HG02759 (cell line): Measurements from ENCODE around the gene SRGN.
"Not testable (repeated sequence)": the region's sequence is repeated elsewhere in the genome, so short reads cannot be mapped to it uniquely, and the experiment has no call there.

Experiments
- ATAC-seq: cut with Tn5 transposase; IDR thresholded peaks from one replicate; pipeline ENCODE4 v1.9.1; 2021; ENCODE audit warnings: mild to moderate bottlenecking, moderate library complexity; ENCODE audit not compliant: unreplicated experiment

SRGN gene

GRCh38 chr10:69087590-69088470, at the start of gene SRGN:
Gene SRGN (plus strand): TSS chr10:69088103. CDS start chr10:69088158, 55 bp downstream.
- peak; percentile 66 for ATAC-seq

- not testable (repeated sequence) for ATAC-seq
Observed at GRCh38 chr10:69040904-69041303, 47.0 kb upstream of the SRGN start.

DNA sequence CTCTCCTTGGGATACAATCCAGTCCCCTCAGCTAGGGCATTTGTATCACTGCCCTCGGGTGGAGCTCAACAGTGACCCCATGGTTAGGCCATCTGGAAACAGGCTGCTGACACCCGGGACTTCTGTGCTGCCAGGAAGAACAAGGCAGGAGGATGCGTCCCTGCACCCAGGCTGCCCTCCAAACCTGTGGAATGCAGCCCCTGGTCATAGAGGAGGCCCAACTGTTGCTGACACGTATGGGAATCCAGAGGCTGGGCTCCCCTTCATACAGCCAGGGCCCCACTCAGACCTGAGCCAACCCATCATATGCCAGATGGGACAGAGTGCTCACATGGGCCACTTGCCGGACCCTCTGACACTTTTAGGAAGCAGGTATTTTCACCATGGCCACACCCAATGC, 45.5 kb upstream of the SRGN start:
- no peak for ATAC-seq

DNA sequence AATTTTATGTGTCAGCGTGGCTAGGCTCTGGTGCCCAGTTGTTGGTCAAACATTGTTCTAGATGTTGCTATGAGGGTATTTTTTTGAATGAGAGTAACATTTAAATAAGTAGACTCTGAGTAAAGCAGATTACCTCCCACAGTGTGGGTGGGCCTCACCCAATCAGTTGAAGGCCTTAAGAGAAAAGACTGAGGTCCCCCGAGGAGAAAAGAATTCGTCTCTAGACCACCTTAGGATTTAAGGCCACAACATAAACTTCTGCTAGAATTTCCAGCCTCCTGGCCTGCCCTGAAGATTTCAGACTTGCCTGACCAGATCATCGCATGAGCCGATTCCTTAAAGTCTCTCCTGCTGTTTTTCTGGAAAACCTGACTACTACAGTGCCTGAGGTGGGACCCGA, 45.1 kb upstream of the SRGN start:
- ATAC-seq = no peak

DNA sequence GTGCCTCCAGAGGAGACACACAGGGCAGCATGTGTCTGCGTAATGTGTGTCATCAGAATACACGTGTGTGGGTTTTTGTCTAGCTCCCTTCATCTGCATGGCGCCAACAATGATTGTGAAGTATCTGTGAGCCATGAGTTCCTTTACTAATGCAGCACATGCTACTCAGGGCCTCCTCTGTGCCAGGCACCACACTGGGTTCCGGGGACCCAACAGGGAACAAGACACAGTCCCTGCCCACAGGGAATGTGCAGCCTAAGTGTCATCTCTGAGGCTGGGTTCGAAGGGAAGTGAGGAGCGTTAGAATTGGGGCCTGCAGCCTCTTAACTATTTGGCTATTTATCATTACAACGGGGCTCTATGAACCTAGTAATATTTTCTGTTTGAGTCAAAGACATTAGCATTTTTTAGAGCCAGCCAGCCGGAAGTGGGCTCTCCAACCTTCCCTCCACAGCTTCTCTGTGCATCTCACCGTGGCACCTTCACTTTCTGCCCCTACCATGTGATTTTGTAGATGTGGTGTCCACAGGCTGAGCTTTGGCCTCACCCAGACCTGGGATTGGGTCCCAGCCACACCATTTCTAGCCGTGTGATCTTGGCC, 43.9 kb upstream of the SRGN start:
- ATAC-seq = peak; percentile 50

- peak; percentile 4 for ATAC-seq
Observed at GRCh38 chr10:69044546-69044945, 43.4 kb upstream of the SRGN start.

DNA sequence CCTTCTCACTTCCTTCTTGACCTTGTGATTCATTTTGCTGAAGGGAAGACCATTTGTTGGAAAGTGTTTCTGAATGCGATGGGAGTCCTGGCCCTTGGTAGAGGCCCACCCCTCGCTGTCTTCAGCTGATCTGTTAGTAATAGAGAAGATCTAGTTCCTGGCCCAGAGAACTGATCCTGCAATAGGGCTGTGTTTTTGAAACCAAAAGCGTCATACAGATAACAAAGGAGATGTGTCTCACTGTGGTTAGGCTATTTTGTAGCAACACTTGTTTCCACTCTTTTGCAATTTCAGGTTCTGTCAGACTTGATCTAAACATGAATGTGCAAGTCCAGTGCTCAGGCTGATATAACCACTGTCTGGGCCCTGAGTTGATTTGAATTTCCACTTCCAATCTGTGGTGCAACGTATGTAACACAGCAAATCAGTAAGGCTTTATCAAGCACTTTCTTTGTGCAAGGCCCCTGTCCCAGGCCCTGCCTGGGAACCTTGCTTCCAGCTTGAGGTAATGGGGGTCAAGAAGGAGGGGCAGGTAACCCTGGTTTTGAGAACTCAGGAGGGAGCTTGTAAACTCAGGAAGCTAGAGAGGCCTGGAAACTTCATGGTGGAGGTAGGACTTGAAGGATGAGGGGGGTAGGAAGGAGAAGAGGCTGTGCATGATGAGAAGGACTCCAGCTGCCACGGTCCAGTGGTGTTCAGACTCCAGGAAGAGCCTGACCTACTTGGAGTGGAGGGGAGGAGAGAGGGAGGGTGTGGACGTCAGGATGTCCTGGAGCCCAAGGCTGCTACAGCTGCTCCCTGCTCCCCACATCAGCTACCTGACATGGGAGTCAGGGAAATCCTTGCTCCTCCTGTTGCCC, 42.2 kb upstream of the SRGN start:
- peak; percentile 59 for ATAC-seq

- ATAC-seq = no peak
Observed at GRCh38 chr10:69047111-69047832, 40.6 kb upstream of the SRGN start.

- ATAC-seq = no peak
Observed at GRCh38 chr10:69048103-69048502, 39.8 kb upstream of the SRGN start.

DNA sequence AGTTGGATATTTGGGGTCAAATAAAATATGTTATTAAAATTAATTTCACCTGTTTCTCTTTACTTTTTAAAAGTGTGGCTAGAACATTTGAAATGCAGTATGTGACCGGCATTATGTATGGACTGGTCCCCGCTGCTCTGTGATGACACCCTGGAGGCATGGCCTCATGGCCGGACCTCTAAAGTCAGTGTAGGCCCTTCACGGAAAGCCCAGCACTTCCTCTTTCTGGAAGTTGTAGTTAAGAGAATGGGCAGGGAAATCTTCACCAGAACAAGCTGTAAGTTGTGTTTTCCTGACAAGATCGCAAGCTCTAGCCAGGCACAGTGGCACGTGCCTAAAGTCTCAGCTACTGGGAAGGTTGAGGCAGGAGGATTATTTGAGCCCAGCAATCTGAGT, 38.3 kb upstream of the SRGN start:
- no peak for ATAC-seq

GRCh38 chr10:69051303-69051702, 36.6 kb upstream of the SRGN start:
- no peak for ATAC-seq

GRCh38 chr10:69051710-69052487, 36.0 kb upstream of the SRGN start:
- peak; percentile 35 for ATAC-seq

GRCh38 chr10:69052736-69053135, 35.2 kb upstream of the SRGN start:
- ATAC-seq = no peak

- no peak for ATAC-seq
Observed at GRCh38 chr10:69055241-69055640, 32.7 kb upstream of the SRGN start.

DNA sequence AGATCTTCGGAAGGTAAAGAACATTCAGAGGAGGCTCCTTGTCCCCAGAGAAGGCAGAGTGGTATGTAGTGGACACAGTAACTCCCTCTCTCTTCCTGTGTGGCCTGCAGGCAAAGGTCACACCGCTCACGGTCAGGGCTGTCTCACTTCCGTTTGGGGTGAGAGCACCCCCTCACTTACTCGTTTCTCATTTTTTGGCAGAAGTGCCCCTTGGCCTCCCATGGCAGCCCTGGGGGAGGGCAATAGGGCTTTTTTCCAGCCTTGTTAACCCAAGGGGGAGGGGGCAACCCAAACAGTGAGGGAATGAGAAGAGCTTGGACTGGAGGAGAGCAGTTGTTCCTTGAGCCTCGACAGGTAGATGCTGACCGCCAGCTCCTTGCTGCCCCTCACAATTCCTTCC, 31.8 kb upstream of the SRGN start:
- no peak for ATAC-seq

DNA sequence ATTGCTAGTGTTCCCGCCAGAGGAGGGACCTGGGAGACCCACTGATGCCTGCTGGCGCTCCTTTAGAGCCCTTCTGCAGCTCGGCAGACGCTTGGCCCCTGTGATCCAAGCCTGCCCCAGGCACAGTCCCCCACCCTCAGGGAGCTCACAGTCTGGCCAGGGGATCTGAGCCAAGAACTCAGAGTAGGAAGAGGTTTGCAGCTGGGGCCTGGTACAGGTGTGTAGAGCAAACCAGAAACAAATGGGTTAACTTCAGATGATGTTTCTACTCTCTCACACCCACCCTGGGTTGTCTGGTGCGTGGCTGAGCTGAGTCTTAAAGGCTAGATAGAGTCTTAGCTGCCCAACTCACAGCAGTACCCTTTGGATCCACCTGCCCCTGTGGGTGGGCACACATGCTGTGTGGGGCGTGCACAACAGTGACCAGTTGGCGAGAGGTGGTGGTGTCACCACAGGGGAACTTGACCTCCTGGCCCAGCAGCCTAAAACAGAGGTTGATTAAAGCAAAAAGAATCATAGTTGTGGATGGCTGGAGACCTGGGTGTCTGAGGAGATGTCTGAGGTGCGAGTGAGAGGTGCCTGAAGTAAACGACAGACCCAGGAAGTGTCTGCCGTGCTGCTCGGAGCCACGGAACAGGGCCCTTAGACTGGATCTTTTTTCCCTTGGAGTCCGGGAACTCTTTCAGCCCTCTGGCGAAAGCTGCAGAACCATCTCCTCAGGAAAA, 31.2 kb upstream of the SRGN start:
- ATAC-seq = no peak

DNA sequence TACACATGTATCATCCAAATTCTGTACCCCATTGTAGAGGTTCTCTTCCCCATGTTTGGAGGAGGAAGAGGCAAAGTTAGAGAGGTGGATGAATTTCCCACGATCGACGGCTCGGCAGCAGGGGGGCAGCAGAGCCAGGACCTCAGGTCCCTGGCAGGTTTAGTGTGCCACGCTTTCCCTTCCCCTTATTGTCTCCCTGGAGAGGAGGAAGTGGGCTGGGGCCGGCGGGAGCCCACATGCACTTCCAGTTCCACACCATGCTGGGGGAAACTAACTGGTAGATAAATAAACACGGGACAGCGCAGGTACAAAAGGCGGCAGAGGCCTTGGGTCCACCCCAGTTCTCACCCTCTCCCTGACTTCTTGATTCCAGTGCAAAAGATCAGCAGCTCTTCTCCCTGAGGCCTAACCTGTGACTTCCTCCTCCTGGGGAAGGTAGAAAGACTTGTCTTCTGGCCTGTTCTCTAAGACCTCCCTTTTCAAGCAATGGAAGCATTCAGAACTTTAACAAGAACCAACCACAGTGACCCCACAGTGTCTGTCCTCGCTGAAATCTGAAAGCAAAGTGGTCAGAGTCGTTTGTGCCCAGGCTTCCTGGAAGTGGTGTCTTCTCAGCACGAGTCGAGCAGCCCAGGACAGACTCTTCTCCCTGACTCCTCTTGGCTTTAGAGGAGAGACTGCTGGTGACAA, 30.5 kb upstream of the SRGN start:
- ATAC-seq = no peak

DNA sequence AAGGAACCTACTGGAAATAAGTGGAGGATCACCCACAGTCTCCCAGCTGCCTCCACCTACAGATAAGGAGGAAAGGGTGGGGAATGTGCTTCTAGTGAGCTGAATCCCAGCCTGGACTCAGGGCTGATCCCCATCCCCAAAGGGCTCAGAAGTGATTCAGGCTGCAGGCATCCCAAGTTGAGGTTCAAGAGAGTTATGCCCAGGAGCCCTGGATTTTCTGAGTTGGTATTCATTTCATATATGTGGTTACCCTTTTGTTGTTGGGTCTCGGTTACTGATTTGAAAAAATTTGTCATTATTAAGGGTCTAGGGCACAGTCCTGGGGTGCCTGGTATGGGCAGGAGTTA, 30.0 kb upstream of the SRGN start:
- no peak for ATAC-seq
